Immature natural killer cell (primary cell): ENCODE data around the gene DDX46. TPM values are rescaled to one million over a fixed set of nuclear protein-coding genes. Genes with fewer than 3 reads are reported as not detected.
"Not testable (repeated sequence)": the region's sequence is repeated elsewhere in the genome, so short reads cannot be mapped to it uniquely, and the experiment has no call there.

Experiments
- DNase-seq, 3 donors: peaks; one replicate each; pipeline ENCODE4 v3.0.0; 2022; ENCODE audit warnings: mixed read lengths in 1 of 3
- H3K27ac Mint-ChIP-seq, 6 donors: one replicate each; pipeline ENCODE4 v1.8.0; 2020; ENCODE audit warnings: mixed read lengths in 6 of 6, mild to moderate bottlenecking in 5 of 6, inconsistent platforms in 4 of 6, moderate library complexity in 3 of 6
- H3K27me3 Mint-ChIP-seq, 3 donors: one replicate each; pipeline ENCODE4 v1.8.0; 2020 to 2021; ENCODE audit warnings: low read depth in 3 of 3, mild to moderate bottlenecking in 3 of 3, mixed read lengths in 3 of 3, moderate library complexity in 3 of 3, inconsistent platforms in 1 of 3
- H3K36me3 Mint-ChIP-seq, 3 donors: one replicate each; pipeline ENCODE4 v1.8.0; 2020; ENCODE audit warnings: mixed read lengths in 3 of 3, inconsistent platforms in 2 of 3, mild to moderate bottlenecking in 2 of 3
- H3K4me1 Mint-ChIP-seq, 2 donors: one replicate each; pipeline ENCODE4 v1.8.0; 2020; ENCODE audit warnings: inconsistent platforms in 2 of 2, mild to moderate bottlenecking in 2 of 2, mixed read lengths in 2 of 2, moderate library complexity in 1 of 2
- H3K4me3 Mint-ChIP-seq, 5 donors: one replicate each; pipeline ENCODE4 v1.8.0; 2020; ENCODE audit warnings: mild to moderate bottlenecking in 5 of 5, mixed read lengths in 5 of 5, inconsistent platforms in 3 of 5, moderate library complexity in 3 of 5
- H3K9me3 Mint-ChIP-seq, 6 donors: one replicate each; pipeline ENCODE4 v1.8.0; 2020; ENCODE audit warnings: mild to moderate bottlenecking in 6 of 6, mixed read lengths in 6 of 6, inconsistent platforms in 4 of 6, moderate library complexity in 3 of 6
- polyA plus RNA-seq, 3 donors: library from polyadenylated mRNA; unstranded; fragments of 300-500 nt; fragmentation: Illumina TruSeq; gene quantifications; one replicate each; pipeline ENCODE4 v1.2.3, GENCODE V29; 2021

The DDX46 gene
- 10 to 100 TPM; 12.0 to 28.2 (median 16.0) TPM for polyA plus RNA-seq

DNA sequence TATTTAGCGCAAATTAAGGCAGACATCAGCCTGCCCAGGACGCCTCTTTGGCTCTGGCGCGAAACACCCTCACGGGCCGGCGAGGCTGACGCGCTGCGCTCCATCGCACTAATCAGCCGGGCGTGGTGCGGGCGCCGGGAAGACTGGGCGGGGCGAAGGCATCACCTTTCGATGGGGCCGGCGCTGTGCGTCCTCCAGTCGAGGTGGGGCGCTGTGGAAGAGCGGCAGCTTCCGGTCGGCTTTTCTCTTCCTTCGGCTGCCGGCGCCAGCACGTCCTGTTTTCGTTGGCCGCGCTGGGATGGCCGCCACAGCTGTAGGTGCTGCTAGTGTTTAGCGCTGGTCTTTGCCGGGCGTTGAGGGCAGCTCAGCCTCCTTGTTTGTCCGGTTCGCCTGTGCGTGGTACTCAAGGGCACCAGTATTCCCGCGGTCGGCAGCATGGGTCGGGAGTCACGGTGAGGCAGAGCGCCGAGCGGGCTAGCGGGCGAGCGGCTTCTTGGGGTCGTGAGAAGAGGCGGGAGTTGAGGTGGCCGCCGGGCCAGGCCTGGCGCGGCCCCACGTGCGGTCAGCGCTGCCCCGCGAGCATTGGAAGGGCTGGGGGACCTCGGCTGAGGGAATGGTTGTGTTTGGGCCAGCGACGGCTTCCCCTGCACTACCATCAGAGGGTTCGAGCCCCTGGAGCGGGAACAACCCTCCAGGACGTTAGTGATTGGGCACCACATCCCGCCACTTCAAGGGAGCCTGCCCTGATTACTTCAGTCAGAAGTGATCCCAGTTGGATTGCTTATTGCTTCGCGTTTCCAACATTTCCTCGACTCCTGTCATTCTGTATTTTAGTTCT lies at the start of gene DDX46:
TSS of gene DDX46 (plus strand) at position 276 of the 838 bp plus-strand sequence. CDS start at position 436, 160 bp downstream.
- Mint-ChIP-seq H3K27me3 (peaks cover 0 to 5% (median 2%) of the 10 kb centered on the region in 3 donors), H3K36me3 (peaks cover under 1 to 1% (median 1%) of the 10 kb centered on the region in 3 donors), H3K27ac (peak within 1 kb of the TSS; percentile 92 to 99 (median 96)), H3K4me3 (peak within 1 kb of the TSS; percentile 97 to 100 (median 100)), H3K4me1 (peaks cover 30 to 43% of the 10 kb centered on the region in 2 donors), H3K9me3 (no peaks in the 10 kb centered on the region)
- peak; percentile 89 to 90 (median 89) for DNase-seq

- peaks cover 19 to 41% (median 28%) of the 10 kb centered on the region in 3 donors for H3K36me3 Mint-ChIP-seq
- no peak overlapping the region for H3K4me3 Mint-ChIP-seq
- DNase-seq = no peak
- H3K27me3 Mint-ChIP-seq = peaks cover 0 to 2% (median 0%) of the 10 kb centered on the region in 3 donors
- no peak overlapping the region for H3K27ac Mint-ChIP-seq
- no peaks in the 10 kb centered on the region for H3K4me1 Mint-ChIP-seq
- no peaks in the 10 kb centered on the region for H3K9me3 Mint-ChIP-seq
Observed at GRCh38 chr5:134714120-134714519, 44.5 kb upstream of the DDX46 start.

- H3K27me3 Mint-ChIP-seq = no peaks in the 10 kb centered on the region
- peaks cover 19 to 38% (median 28%) of the 10 kb centered on the region in 3 donors for H3K36me3 Mint-ChIP-seq
- H3K27ac Mint-ChIP-seq = no peak overlapping the region
- H3K9me3 Mint-ChIP-seq = no peaks in the 10 kb centered on the region
- no peak overlapping the region for H3K4me3 Mint-ChIP-seq
- DNase-seq = no peak
- H3K4me1 Mint-ChIP-seq = no peaks in the 10 kb centered on the region
Observed at GRCh38 chr5:134714541-134714940, 44.0 kb upstream of the DDX46 start.

GRCh38 chr5:134715466-134715865 lies 43.1 kb upstream of the DDX46 start:
- not testable (repeated sequence) for H3K4me3 Mint-ChIP-seq, H3K4me1 Mint-ChIP-seq, H3K27ac Mint-ChIP-seq, H3K9me3 Mint-ChIP-seq, H3K27me3 Mint-ChIP-seq, DNase-seq
- H3K36me3 Mint-ChIP-seq = peaks cover 15 to 34% (median 25%) of the 10 kb centered on the region in 3 donors

DNA sequence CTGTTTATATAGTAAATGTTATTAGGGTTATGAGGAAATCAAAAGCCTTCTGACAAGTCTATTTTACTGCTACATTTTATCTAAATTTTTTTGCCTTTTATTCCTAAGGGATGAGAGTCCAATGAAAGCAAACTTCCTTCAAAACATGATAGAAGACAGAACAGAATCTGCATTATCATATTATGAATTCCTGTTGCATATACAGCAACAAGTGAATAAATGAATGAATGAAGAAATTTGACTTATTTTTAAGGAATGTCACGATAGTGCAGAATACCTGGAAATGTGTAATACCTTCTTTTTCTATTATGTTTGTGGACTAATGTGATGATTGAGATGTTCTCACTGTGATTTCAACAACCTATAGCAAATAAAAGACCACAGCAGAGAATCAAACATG lies 33.7 kb upstream of the DDX46 start:
- Mint-ChIP-seq H3K36me3 (peaks cover 0 to 20% (median 0%) of the 10 kb centered on the region in 3 donors), H3K4me3 (no peak overlapping the region), H3K9me3 (no peaks in the 10 kb centered on the region), H3K27me3 (no peaks in the 10 kb centered on the region), H3K4me1 (no peaks in the 10 kb centered on the region), H3K27ac (no peak overlapping the region)
- DNase-seq = no peak

GRCh38 chr5:134732819-134733218 lies 25.8 kb upstream of the DDX46 start:
- no peak for DNase-seq
- Mint-ChIP-seq H3K27me3 (peaks cover 0 to 2% (median 0%) of the 10 kb centered on the region in 3 donors), H3K4me1 (peaks cover 3 to 5% of the 10 kb centered on the region in 2 donors), H3K4me3 (no peak overlapping the region), H3K36me3 (no peaks in the 10 kb centered on the region), H3K9me3 (no peaks in the 10 kb centered on the region), H3K27ac (no peak overlapping the region)

DNA sequence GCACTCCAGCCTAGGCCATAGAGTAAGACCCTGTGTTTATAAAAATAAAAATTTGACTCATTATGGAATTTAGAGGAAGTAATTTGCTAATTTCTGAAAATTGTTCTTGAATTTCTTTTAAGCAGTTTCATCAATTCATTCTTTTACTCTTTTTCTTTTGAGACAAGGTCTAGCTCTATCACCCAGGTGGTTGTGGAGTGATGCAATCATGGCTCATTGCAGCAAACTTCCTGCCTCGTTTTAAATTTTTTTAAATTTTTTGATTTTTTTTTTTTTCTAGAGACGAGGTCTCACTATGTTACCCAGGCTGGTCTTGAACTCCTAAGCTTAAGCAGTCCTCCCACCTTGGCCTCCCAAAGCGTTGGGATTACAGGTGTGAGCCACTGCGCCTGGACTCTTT lies 23.3 kb upstream of the DDX46 start:
- Mint-ChIP-seq H3K4me3 (no peak overlapping the region), H3K27me3 (peaks cover 0 to 11% (median 4%) of the 10 kb centered on the region in 3 donors), H3K4me1 (peaks cover 18 to 21% of the 10 kb centered on the region in 2 donors), H3K36me3 (no peaks in the 10 kb centered on the region), H3K27ac (no peak overlapping the region), H3K9me3 (no peaks in the 10 kb centered on the region)
- DNase-seq = no peak

DNA sequence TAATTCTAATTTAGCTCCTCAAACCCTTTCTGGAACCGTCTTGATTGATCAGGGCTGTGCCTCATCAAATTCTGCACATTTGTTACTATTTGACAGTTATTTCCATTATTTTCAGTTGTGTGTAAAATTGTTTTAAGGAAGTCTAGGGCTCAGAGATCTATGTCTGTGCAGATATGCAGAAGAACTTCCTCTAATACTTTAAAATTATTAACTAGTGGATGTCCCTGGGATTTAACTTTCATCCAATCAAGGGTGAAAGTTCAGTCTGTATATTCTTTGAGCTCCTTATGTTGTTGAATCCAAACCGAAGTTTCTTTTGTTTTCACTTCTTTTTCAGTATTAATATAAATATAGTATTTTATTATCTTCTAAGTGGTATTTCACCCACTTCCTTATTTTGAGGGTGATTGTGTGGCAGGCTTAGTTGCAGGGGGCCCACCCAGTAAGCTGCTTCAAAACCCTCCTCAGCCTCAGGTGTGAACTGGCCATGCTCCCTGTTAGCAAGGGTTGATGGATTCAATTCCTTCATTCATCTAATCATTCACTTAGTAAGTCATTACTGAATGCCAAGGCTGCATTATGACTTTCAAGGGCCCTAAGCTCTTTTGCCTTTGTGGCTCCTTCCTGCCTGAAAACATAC lies 22.3 kb upstream of the DDX46 start:
- DNase-seq = no peak
- no peak overlapping the region for H3K4me3 Mint-ChIP-seq
- no peaks in the 10 kb centered on the region for H3K36me3 Mint-ChIP-seq
- H3K4me1 Mint-ChIP-seq = peaks cover 21 to 31% of the 10 kb centered on the region in 2 donors
- H3K9me3 Mint-ChIP-seq = no peaks in the 10 kb centered on the region
- H3K27me3 Mint-ChIP-seq = peaks cover 0 to 11% (median 4%) of the 10 kb centered on the region in 3 donors
- H3K27ac Mint-ChIP-seq = peak overlapping the region in 1 of 6 donors; percentile 24

DNA sequence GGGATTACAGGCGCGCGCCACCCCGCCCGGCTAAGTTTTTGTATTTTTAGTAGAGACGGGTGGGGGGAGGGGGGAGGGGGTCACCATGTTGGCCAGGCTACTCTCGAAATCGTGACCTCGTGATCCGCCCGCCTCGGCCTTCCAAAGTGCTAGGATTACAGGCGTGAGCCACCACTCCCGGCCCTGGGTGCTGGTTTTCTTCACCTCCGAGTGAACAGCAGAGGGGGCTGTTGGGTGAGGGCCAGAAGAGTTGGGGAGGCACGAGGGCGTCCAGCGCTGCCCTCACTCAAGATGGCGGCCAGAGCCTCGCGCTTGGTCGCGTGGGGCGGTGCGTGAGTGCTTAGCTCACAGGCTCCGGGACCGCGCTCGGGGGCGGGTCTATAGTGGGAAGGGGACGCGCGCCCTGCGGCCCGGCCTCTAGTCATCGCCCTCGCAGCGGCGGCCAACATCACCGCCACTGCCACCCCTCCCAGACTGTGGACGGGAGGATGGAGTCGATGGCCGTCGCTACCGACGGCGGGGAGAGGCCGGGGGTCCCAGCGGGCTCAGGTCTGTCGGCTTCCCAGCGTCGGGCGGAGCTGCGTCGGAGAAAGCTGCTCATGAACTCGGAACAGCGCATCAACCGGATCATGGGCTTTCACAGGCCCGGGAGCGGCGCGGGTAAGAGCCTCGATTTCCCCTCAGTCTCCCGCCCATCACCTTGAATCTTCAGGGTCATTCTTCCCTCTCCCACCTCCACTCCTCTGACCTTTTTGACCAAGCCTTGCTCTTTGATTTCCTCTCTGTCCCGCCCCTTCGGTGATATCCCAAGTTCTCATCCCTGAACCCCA lies 20.2 kb upstream of the DDX46 start, which contains the start of gene CAMLG:
TSS of gene CAMLG (plus strand) at position 416 of the 830 bp plus-strand sequence. CDS start at position 489, 73 bp downstream.
- Mint-ChIP-seq H3K9me3 (no peaks in the 10 kb centered on the region), H3K27ac (peak within 1 kb of the TSS; percentile 86 to 96 (median 94)), H3K4me3 (peak within 1 kb of the TSS; percentile 91 to 99 (median 94)), H3K4me1 (peaks cover 23 to 34% of the 10 kb centered on the region in 2 donors), H3K36me3 (no peaks in the 10 kb centered on the region), H3K27me3 (peaks cover 0 to 11% (median 4%) of the 10 kb centered on the region in 3 donors)
- DNase-seq = peak; percentile 97

GRCh38 chr5:134738963-134739661 lies 19.5 kb upstream of the DDX46 start:
- Mint-ChIP-seq H3K36me3 (no peaks in the 10 kb centered on the region), H3K4me1 (peaks cover 23 to 34% of the 10 kb centered on the region in 2 donors), H3K27me3 (peaks cover 0 to 11% (median 5%) of the 10 kb centered on the region in 3 donors), H3K4me3 (peak overlapping the region; percentile 91 to 99 (median 94)), H3K9me3 (no peaks in the 10 kb centered on the region), H3K27ac (peak overlapping the region; percentile 86 to 96 (median 94))
- peak; percentile 10 to 19 (median 15) for DNase-seq

DNA sequence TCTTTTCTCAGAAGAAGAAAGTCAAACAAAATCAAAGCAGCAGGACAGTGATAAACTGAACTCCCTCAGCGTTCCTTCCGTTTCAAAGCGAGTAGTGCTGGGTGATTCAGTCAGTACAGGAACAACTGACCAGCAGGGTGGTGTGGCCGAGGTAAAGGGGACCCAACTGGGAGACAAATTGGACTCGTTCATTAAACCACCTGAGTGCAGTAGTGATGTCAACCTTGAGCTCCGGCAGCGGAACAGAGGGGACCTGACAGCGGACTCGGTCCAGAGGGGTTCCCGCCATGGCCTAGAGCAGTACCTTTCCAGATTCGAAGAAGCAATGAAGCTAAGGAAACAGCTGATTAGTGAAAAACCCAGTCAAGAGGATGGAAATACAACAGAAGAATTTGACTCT lies 17.5 kb upstream of the DDX46 start:
- no peaks in the 10 kb centered on the region for H3K9me3 Mint-ChIP-seq
- H3K27ac Mint-ChIP-seq = no peak overlapping the region
- H3K4me1 Mint-ChIP-seq = peaks cover 23 to 34% of the 10 kb centered on the region in 2 donors
- peaks cover 0 to 11% (median 6%) of the 10 kb centered on the region in 3 donors for H3K27me3 Mint-ChIP-seq
- no peaks in the 10 kb centered on the region for H3K36me3 Mint-ChIP-seq
- no peak overlapping the region for H3K4me3 Mint-ChIP-seq
- no peak for DNase-seq

- Mint-ChIP-seq H3K27ac (no peak overlapping the region), H3K9me3 (no peaks in the 10 kb centered on the region), H3K27me3 (peaks cover 0 to 11% (median 6%) of the 10 kb centered on the region in 3 donors), H3K4me3 (no peak overlapping the region), H3K4me1 (peaks cover 23 to 34% of the 10 kb centered on the region in 2 donors), H3K36me3 (no peaks in the 10 kb centered on the region)
- DNase-seq = no peak
Observed at GRCh38 chr5:134742134-134742533, 16.4 kb upstream of the DDX46 start.

GRCh38 chr5:134749415-134749814 lies 9.2 kb upstream of the DDX46 start:
- no peak overlapping the region for H3K4me3 Mint-ChIP-seq
- peaks cover 0 to 4% (median 3%) of the 10 kb centered on the region in 3 donors for H3K36me3 Mint-ChIP-seq
- no peaks in the 10 kb centered on the region for H3K9me3 Mint-ChIP-seq
- DNase-seq = no peak
- no peaks in the 10 kb centered on the region for H3K4me1 Mint-ChIP-seq
- H3K27ac Mint-ChIP-seq = peak overlapping the region in 1 of 6 donors; percentile 5
- no peaks in the 10 kb centered on the region for H3K27me3 Mint-ChIP-seq
